ENCODE results near the gene THAP3.

DNA sequence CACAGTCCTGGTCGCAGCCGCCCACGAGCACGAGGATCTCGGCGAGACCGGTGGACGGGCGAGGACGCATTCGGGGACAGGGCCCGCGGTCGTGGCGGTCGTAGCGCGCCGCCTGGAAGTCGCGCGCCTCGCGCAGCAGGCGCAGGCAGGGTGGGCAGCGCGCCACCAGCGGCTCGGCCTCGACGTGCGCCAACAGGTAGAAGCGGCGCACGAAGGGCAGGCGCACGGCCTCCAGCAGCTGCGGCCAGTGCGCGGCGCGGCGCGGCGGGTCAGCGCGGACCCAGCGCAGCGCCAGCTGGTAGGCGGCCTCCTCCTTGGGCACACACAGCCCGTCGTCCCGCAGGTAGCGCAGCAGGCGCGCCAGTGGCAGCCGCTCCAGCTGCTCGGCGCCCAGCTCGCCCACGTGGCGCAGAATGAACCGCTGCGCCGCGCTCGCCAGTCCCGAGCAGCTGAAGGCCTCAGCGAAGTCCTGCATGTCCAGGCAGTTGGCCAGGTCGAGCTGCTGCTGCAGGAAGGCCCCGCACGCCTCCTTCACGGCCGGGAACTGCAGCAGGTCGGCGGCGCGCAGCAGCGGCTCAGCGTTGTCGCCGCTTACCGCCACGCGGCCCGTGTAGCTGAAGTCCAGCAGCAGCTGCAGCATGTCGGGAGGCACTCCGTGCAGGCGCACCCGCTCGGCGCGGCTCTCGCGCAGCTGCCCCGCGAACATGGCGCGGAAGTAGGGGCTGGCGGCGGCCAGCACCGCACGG is 22.6 kb upstream of the THAP3 start:
- TF ChIP-seq RAD21 (IDR thresholded peaks at IDR 0.05; ENCODE audit: low read length) = no peak
- no peak for TF ChIP-seq CTCF (conservative IDR thresholded peaks at IDR 0.05; ENCODE audit: low read depth, low read length)
- no peak for TF ChIP-seq POLR2A (IDR thresholded peaks at IDR 0.05; ENCODE audit: low read depth, low read length)
- no peak for TF ChIP-seq SMC3 (IDR thresholded peaks at IDR 0.05; ENCODE audit: low read depth, low read length)
- TF ChIP-seq ELK1 (IDR thresholded peaks at IDR 0.05; ENCODE audit: borderline replicate concordance, low read depth, low read length) = no peak
- TF ChIP-seq BHLHE40 (IDR thresholded peaks at IDR 0.05; ENCODE audit: low read depth, low read length) = no peak
- TF ChIP-seq, protein P1, sequence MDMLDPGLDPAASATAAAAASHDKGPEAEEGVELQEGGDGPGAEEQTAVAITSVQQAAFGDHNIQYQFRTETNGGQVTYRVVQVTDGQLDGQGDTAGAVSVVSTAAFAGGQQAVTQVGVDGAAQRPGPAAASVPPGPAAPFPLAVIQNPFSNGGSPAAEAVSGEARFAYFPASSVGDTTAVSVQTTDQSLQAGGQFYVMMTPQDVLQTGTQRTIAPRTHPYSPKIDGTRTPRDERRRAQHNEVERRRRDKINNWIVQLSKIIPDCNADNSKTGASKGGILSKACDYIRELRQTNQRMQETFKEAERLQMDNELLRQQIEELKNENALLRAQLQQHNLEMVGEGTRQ (IDR thresholded peaks at IDR 0.05; ENCODE audit: low read depth, low read length) = peak; percentile 48; the same call in 1 of the 2 replicates
- TF ChIP-seq RCOR1 (IDR thresholded peaks at IDR 0.05; ENCODE audit: insufficient replicate concordance, low read length) = no peak
- TF ChIP-seq CEBPB (IDR thresholded peaks at IDR 0.05; ENCODE audit: low read depth, low read length) = no peak
- peak; percentile 73 for TF ChIP-seq MXI1 (IDR thresholded peaks at IDR 0.05; ENCODE audit: borderline replicate concordance, low read depth, low read length)
- TF ChIP-seq NFE2L2 (IDR thresholded peaks at IDR 0.05; ENCODE audit: low read depth, low read length) = no peak
- peak; percentile 42; the same call in 1 of the 2 replicates for TF ChIP-seq CHD1 (IDR thresholded peaks at IDR 0.05; ENCODE audit: low read depth, low read length)
- TF ChIP-seq MAFK (IDR thresholded peaks at IDR 0.05; ENCODE audit: low read depth, low read length) = no peak
- no peak for TF ChIP-seq MAZ (IDR thresholded peaks at IDR 0.05; ENCODE audit: borderline replicate concordance, low read depth, low read length)
